ENCODE data around the gene GJA4.

GJA4 gene

GRCh38 chr1:34747638-34747941 is 45.2 kb upstream of the GJA4 start:
- no peak overlapping the region for H3K4me3 ChIP-seq (ENCODE audit: low read depth, low read length)
- TF ChIP-seq CTCF (conservative IDR thresholded peaks at IDR 0.05; ENCODE audit: low read depth, low read length): no peak
- DNase-seq (ENCODE audit: low read depth): no peak

GRCh38 chr1:34749992-34750391 is 42.8 kb upstream of the GJA4 start:
- DNase-seq (ENCODE audit: low read depth): no peak
- H3K4me3 ChIP-seq (ENCODE audit: low read depth, low read length): no peak overlapping the region
- no peak for TF ChIP-seq CTCF (conservative IDR thresholded peaks at IDR 0.05; ENCODE audit: low read depth, low read length)

- no peak for TF ChIP-seq CTCF (conservative IDR thresholded peaks at IDR 0.05; ENCODE audit: low read depth, low read length)
- DNase-seq (ENCODE audit: low read depth): no peak
Observed at GRCh38 chr1:34750610-34751009, 42.2 kb upstream of the GJA4 start.

GRCh38 chr1:34753163-34753562 is 39.6 kb upstream of the GJA4 start:
- DNase-seq (ENCODE audit: low read depth): no peak
- TF ChIP-seq CTCF (conservative IDR thresholded peaks at IDR 0.05; ENCODE audit: low read depth, low read length): no peak
- no peak overlapping the region for H3K4me3 ChIP-seq (ENCODE audit: low read depth, low read length)

More at GRCh38 chr1:34750610-34751009, 42.2 kb upstream of the GJA4 start:
- H3K4me3 ChIP-seq (ENCODE audit: low read depth, low read length): no peak overlapping the region

GRCh38 chr1:34754964-34755637 is 37.7 kb upstream of the GJA4 start, which contains the start of gene GJB5:
TSS of gene GJB5 (plus strand) at chr1:34755047. CDS start at chr1:34757331, 2,284 bp downstream.
- no peak for TF ChIP-seq CTCF (conservative IDR thresholded peaks at IDR 0.05; ENCODE audit: low read depth, low read length)
- no peak within 1 kb of the TSS for H3K4me3 ChIP-seq (ENCODE audit: low read depth, low read length)
- DNase-seq (ENCODE audit: low read depth): no peak

GRCh38 chr1:34755961-34756360 is 36.8 kb upstream of the GJA4 start:
- no peak for DNase-seq (ENCODE audit: low read depth)
- no peak for TF ChIP-seq CTCF (conservative IDR thresholded peaks at IDR 0.05; ENCODE audit: low read depth, low read length)
- H3K4me3 ChIP-seq (ENCODE audit: low read depth, low read length): no peak overlapping the region

- no peak for TF ChIP-seq CTCF (conservative IDR thresholded peaks at IDR 0.05; ENCODE audit: low read depth, low read length)
- H3K4me3 ChIP-seq (ENCODE audit: low read depth, low read length): no peak overlapping the region
- DNase-seq (ENCODE audit: low read depth): no peak
Observed at GRCh38 chr1:34757386-34757785, 35.4 kb upstream of the GJA4 start.
